HG03095 (cell line): Measurements from ENCODE around the gene RPAP3.

ENCODE experiments used
- ATAC-seq: cut with Tn5 transposase; IDR thresholded peaks from one replicate; pipeline ENCODE4 v1.9.1; 2021; ENCODE audit warnings: moderate library complexity; ENCODE audit not compliant: unreplicated experiment

Gene RPAP3

DNA sequence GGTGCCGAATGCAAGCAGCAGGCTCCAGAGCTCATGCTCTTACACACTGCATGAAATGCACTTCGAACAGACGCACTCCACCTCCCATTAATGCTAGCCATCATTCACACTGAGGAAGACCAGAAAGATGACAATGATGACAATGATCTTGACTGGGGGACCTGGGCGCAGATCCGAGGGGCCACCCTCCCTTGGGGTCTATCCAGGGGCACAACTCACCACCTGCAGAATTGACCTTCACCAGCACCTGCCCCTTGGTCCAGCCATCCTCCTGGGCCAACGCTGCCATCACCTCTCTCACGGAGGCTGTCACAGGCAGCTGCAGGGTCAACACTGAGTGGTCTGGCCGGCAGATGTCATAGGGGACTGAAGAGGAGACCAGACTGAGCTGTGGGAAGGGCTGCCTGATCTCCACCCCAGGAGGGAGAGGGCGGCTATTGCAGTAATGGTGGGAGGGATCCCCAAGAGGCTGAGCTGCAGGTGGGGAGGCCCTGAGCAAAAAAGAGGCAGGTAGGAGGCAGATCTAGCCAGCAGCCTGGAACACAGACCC is 37.6 kb upstream of the RPAP3 start:
- no peak for ATAC-seq

DNA sequence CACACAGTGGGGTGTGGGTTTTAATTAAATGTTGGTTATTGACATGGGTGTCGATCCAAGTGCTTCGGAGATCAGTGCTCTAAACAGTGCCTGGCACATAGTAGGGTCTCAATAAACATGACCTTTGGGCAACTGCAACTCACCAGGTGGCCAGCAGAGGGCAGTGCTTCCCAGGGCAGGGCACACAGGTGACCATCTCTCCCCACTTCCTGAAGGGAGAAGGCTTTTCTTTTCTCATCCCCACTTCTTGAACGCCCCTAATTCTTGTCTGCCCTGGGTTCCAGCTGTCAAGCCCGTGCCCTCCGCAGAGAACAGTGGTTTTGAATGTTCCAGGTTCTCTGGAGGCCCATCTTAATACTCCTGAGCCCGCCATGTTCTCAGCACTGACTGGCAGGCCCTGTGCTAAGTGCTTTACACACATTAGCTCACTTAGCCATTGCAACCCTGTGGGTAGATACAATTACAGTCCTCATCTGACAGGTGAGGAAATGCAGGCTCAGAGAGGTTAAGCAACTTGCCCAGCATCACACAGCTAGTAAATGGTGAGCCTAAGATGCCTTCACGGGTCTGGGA is 36.5 kb upstream of the RPAP3 start:
- no peak for ATAC-seq

DNA sequence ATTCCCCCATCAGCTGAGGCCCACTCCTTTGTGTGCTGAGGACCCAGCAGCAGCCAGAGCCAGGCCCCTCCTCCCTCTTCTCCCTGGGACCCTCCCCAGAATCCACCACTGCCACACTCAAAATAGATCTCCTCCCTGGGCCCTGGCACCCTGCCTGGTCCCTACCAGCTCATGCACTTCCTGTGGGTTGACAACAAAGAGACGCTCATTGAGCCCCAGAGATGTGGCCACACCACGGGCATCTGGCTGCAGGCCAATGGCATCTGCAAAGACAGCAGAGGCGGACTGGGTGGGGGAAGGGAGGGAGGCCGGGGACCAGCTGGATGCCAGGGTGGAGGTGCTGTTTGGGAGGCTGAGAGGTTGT is 35.5 kb upstream of the RPAP3 start:
- no peak for ATAC-seq

DNA sequence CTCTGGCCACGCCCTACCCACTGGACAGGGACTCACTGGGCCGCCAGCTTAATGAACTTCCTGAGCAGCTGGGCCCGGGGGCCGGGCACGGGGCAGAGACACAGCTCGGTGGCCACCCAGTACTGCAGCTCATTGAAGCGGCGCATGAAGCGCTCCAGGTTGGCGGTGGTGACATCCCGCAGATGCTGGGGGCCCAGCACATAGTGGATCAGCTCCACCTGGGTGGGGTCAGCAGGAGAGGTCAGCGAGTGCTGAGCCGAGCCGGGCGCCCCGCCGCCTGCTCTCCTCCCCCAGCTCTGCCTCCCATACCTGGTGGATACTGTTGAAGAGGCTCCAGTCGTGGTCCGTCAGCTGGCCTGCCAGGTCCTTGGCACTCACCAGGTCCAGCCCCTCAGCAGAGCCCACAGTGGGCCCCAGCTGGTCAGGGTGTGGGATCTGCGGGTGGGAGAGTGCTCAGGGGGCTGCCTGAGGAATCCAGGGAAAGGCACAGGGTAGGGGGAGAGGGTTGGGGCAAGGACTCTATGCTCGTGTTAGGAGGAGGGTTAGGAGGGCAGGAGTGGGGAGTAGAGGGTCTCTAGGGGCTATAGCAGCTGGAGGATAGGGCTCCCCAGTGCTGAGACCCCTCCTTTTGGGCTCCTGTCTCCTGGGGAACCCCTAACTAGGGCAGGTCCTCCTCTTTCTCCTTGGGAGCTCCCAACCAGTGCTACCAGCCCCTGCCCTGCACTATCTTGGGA is 34.9 kb upstream of the RPAP3 start:
- peak; percentile 33 for ATAC-seq

DNA sequence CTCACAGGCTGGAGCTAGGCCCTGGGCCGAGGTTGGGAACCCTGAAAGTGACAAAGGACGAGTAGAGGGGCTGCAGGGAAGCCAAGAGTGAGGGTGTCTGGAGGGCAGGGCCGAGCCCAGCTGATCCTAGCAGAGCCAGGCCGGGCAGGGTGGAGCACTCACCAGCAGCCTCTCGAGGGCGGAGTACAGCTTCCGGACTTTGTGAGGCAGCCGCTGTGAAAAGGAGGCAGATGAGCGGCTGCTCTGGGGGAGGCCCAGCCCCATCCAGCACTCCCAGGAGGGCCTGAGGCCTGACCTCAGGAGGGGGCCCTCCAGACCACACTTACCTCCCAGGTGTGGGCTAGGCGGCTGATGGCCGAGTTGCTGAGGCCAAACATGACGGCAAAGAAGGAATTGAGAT is 34.1 kb upstream of the RPAP3 start:
- ATAC-seq: peak; percentile 78

GRCh38 chr12:47739297-47739696 is 33.5 kb upstream of the RPAP3 start:
- ATAC-seq: no peak

GRCh38 chr12:47737936-47738594 is 32.2 kb upstream of the RPAP3 start:
- ATAC-seq: no peak

DNA sequence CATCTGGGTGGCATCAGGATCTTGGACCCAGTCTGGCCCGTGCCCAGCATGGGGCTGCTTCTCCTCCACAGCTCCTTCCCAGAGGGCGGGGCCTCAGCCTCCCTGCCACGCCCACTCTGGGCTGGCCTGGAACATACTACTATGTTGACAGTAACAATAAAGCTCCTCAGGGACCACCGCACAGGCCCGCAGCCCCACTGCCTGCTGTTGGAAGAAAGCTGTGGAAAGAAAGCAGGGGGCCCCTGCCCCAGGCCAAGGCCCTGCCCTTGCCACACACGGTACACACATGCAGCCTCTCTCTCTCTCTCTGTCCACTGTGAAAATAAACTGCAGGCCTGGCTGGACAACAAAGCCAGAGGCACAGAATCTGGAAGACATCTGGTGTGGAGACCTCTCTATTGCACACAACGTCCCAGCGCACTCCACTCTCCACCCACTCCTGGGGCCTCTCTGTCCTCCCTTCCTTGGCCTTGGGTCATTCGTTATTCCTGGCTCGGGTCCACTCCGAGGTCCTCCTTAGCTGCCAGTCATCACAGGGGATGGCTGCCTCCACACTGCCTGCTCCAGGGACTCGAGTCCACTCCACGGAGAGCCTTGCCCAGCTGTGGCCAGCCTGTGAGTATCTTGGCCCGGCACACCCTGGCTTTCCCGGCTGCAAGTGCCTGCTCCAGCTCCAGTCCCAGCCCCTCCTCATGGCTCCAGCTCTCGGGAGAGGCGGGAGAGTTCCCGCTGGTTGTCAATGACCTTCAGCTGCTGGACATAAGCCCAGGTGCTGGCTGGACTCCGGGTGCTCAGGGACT is 31.2 kb upstream of the RPAP3 start:
- ATAC-seq: no peak

- ATAC-seq: no peak
Measured at GRCh38 chr12:47736216-47736615, 30.4 kb upstream of the RPAP3 start.

DNA sequence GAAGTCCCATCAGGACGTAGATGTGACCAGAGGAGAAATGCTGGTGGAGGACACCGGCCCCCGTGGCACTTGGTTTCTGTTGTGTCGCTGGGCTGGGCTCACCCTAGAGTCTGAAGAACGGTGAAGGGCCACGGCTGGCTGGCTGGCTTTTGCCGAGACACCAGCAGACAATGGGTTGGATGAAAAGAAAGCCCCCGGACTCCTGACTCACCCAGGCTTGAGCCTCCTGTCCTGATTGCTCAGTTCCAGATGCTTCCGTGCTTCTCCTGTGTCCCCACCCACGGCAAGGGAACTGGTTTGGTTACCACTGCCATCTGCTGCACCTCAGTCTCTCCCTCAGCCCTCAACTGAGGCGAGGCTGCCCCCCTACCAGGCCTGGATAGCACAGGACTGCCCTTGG is 29.8 kb upstream of the RPAP3 start:
- ATAC-seq: no peak

DNA sequence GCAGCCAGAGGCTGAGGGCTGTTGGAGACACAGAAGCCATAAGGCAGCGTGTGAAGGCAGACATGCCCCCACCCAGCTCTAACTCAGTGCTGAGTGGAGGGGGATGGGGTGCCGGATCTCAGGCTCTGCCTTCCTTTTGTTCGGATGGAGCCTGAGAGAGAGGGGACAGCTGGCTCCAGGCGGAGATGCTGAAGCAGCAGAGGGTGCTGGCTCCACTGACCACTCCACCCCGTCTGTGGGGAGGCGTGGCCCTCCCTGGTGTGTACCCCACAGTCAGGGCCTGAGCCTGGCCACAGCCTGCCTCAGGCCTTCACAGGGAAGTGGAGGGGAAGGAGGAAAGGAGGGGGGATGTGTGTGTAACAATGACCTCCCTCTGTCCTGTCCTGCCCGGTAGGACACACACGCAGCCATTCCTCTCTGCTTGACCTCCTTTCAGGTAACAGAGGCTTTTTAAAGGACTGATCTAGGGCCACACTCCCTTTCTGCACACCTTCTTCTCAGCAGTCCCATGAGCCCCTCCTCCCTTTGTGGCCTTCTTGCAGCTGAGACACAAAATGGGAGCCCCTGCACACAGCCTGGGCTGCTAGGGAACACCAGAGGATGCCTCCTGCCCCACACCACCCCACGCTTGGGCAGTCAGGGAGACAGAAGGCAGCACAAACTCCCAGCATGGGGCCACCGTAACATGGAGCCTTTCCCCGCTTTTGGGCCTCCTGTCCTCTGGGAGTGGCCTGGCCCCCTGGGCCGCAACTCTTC is 29.1 kb upstream of the RPAP3 start:
- no peak for ATAC-seq

DNA sequence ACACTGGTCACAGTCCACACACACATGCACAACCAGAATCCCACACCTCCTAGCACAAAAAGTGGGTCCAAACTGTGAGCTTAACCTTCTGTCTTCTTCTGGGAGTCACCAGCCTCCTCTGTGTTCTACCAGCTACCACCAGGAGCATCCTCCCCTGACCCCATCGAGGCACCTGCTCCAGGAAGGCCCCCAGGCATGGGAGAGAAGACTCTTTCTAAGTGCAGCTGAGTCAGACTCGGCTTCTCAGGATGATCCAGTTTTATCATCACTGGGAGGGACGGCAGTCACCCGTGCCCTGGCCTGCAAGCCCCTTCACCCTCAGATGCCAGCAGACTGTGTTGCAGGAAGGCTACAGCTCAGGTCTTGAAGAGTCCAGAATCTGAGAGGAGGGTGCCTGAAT is 27.3 kb upstream of the RPAP3 start:
- ATAC-seq: no peak

GRCh38 chr12:47732504-47732903 is 26.7 kb upstream of the RPAP3 start:
- no peak for ATAC-seq

DNA sequence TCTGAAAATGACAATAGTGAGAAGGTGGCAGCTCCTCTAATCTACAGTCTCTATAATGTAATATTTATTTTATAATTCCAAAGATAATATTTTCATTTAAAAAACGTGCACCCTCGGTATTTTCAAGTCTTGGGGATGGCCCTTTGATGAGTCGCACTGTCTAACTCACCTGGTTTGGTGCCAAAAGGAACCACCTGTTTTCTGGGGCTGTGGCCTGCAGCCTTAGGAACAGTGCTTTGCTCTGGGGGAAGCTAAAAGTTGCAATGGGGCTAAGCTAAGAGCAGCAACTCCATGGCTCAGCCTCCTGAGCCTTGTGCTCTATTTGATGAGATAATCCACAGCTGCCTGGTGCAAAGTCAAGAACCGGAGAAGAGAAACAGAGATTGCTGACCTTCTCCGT is 25.9 kb upstream of the RPAP3 start:
- no peak for ATAC-seq

- ATAC-seq: no peak
Measured at GRCh38 chr12:47730341-47730744, 24.5 kb upstream of the RPAP3 start.

- no peak for ATAC-seq
Measured at GRCh38 chr12:47729233-47729632, 23.4 kb upstream of the RPAP3 start.

GRCh38 chr12:47725893-47726292 is 20.1 kb upstream of the RPAP3 start:
- peak; percentile 88 for ATAC-seq

- ATAC-seq: no peak
Measured at GRCh38 chr12:47725091-47725772, 19.4 kb upstream of the RPAP3 start, which contains the start of gene ENDOU. ENDOU (minus strand) TSS chr12:47725490; CDS start chr12:47725413, 77 bp downstream.

GRCh38 chr12:47722941-47723631 is 17.3 kb upstream of the RPAP3 start:
- no peak for ATAC-seq
